NCI-H187 (cell line): ENCODE data around the gene SLC24A4.

ENCODE experiments used
- DNase-seq, 2 experiments: peaks; one replicate each; lab custom pipeline; 2025; lab: John Stamatoyannopoulos, UW

The SLC24A4 gene, protein sequence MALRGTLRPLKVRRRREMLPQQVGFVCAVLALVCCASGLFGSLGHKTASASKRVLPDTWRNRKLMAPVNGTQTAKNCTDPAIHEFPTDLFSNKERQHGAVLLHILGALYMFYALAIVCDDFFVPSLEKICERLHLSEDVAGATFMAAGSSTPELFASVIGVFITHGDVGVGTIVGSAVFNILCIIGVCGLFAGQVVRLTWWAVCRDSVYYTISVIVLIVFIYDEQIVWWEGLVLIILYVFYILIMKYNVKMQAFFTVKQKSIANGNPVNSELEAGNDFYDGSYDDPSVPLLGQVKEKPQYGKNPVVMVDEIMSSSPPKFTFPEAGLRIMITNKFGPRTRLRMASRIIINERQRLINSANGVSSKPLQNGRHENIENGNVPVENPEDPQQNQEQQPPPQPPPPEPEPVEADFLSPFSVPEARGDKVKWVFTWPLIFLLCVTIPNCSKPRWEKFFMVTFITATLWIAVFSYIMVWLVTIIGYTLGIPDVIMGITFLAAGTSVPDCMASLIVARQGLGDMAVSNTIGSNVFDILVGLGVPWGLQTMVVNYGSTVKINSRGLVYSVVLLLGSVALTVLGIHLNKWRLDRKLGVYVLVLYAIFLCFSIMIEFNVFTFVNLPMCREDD

DNA sequence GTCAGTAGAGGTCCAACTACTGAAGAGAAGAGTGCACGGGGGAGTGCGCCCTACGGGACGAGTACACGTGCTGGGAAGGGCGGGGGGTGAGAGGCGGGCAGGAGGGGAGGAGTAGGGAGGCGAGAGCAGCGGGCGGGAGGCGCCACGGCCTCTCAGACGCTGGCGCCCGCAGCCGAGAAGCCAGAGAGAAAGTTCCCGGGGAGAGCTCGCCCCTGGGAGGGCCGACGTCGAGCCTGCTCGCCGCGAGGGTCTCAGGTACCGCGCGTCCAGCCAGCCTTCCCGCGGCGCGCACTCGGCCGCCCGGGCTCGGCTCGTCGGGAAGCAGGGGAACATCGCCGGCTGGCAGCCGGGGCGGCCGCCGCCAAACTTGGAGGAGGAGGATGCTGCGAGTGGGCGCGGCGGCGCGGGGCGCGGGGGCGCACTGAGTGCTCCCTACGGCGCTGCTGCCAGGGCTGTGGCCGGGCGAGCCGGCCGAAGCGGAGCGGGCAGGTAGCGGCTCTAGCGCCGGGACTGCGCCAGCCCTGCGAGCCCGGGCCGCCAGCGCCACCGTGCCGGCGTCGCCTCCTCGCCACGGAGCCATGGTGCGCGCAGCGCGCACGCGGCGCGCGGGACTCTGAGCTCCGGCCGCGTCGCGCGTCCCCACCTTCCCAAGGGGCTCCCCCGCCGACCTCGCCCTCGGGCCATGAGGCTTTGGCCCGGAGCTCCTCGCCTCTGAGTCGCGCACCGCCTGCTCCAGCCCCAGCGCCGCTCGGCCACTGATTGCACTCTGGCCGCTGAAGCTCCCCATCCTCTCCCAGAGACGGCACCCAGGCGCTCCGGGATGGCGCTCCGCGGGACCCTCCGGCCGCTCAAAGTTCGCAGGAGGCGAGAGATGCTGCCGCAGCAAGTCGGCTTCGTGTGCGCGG, at the start of gene SLC24A4:
SLC24A4 (plus strand) TSS at position 155 of the 905 bp plus-strand sequence; CDS start at position 821, 666 bp downstream.
- DNase-seq, result no peak

DNA sequence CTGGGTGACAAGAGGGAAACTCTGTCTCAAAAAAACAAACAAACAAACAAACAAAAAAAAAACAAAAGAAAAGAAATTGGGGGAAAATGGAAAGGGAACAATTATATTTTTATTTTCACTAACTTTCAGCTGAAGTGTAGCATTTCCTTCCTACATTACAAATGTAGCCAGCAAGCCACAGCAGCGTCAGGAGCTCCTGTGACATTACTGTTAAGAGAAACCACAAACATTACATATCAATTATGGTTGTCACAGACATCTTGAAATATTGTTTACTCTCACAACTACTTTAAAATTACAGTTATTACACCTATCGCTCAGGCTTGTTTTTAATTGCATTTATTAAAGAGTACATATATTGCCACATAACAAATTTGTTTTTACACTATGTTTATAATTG, 49.8 kb upstream of the SLC24A4 start:
- no peak for DNase-seq

DNA sequence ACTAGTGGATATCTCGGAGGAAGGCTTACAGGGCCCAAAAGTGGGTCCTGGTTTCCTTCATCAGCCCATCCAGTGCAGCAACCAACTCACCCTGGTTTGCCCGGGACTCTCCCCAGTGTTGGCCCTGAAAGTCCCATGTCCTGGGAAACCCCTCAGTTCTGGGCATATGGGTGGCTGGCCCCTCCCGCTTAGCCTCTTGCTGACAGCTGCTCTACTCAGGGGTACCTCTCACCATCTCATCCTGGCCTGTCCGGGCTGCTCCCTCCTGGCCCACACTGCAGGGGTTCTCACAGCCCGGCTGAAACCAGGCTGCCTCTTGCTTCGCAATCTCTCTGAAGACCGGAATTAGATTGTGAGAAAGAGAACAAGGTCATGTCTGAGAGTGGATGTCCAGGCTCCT, 48.9 kb upstream of the SLC24A4 start:
- DNase-seq, result no peak

DNA sequence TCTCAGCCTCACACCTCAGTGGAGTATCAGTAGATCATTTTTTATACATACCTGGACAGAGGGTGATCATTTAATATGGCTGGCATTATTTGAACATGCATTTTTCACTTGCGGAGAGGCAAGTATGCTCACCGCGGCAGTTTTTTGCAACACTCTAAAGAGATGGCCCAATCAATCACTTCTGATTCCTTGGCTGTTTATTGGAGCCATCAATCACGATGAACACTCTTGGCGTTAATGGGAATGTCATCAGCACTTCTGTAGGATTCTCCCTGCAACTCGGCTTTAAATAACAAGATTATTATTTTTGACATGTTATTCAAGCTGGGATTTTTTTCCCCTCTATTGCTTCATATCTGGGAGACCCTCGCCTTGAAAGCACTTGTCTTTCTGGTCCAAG, 46.9 kb upstream of the SLC24A4 start:
- no peak for DNase-seq

DNA sequence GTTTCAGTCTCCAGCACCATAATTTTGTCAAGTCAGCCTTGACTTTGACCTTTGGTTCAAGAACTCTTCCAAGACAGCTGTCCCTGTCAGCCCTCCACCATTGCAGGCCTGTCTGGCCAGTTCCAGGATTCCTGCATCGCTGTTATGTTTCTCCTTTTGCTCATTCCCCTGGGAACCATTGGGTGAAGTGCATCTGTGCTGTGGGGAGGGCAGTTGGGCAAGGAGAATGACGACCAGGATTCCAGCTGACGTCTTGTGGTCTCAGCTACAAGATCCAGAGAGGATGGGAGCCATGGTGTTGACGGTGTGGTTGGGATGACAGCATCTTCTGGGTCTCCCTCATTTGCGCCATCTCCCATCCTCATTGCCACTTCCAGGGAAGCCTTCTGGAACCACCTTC, 45.9 kb upstream of the SLC24A4 start:
- DNase-seq, result no peak

DNA sequence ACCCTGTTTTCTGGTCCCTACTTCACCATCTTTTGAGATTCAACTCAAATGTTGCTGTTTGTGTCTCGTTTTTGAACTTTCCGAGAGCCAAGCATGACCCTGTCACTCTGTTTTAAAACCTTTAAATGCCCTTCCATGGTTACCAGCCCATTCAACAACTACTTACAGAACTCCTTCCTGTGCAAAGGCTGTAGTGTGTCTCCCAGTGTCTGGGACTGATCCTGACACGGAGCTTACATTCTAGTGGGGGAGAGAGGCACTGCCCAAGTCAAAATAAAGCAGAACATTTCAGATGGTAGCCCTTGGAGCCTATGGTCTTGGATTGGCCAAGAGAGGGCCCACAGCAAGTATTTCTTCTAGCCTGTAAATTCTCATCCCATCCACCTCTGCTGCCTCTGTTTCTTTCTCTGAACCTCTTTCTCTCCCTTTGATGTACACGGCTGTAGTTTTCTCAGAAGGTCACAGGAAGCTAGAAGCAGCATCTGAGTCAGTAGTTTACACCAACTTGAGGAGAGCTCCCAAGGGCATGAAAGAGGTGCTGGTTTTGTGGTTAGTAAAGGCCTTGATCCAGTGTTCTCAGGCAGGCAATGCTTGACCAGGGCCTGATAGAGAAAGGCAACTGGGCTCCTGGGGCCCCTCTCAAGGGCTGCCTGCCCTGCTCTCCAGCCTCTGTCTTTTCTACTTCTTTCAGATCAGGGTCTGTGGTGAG, 42.3 kb upstream of the SLC24A4 start:
- DNase-seq, result no peak

DNA sequence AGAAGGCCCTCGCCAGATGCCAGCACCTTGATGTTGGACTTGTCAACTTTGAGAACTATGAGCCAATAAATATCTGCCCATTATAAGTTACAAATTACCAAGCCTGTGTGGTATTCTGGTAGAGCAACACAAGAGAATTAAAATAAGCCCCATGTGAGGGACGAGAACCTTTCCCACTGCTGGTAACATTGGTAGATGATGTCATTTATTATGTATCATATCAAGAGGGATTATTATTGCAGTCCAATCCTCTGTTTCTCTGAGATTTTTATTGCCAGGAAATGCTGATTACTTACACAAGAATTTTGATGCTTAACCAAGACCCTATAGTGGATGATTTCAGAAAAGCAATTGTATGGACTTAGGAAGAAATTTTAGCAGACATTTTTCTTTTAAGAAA, 40.3 kb upstream of the SLC24A4 start:
- DNase-seq, result no peak

DNA sequence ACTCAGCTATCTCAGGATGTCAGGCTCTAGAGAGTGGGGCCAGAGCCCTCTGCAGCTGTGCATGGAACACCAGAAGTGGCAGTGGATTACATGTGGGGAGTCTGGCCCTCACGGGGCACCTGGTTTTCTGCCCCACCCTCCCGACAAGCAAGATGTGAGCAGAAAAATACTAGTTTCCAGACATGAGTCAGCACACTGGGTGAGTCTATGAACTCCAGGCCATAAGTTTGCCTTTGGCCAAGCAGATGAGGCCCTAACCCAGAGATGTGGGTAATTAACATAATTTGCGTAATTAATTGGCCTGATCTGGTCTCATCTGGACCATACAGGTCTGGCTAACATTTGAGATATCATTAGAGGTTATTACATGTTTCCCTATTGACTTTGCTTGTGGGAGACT, 37.7 kb upstream of the SLC24A4 start:
- no peak for DNase-seq

DNA sequence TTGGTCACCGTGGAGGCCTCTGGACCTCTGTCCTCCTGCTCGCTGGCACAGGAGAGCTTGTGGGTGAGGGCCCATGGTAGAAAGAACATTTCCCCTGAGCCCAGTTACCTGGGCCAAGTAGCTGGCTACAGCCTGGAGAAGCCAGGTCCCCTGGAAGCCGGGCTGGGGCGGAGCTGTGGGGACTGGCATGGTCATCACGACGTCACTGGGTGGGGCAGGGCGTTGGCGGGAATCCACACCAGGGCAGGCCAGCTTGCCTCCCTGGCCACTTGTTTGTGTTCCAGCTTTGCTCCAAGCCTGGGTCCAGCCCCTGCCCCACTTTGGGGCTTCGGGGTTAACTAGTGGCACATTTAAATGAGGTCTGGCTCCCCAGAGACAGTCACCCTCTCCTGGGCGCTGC, 35.0 kb upstream of the SLC24A4 start:
- no peak for DNase-seq

DNA sequence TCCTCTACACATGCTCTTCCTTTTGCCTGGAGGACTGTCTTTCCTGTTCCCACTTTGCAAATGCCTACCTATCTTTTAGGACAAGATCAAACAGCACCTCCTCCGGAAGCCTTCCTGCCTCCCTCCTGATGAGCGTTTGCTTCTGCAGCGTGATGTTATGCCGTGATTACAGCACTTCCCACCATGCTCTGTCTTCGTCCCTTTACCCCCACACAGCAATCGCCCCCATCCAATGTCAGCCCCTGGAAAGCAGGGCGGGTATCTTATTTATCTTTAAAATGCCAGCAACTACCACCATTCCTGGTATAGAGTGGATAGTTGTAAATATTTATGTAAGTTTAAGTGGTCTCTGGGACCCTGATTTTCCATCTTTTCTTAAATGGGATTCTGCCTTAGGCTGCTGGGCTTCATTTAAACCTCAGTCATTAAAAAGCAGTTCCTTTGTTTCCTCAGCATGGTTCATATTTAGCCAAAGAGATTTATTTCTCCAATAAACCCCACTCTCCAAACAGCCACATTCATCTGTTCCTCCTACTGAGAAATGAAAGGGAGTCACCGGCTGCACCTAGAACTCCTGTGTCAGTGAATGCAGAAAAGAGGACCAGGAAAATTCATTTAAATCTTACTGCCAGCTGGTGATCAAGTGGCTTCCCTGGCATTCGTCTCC, 33.8 kb upstream of the SLC24A4 start:
- DNase-seq, result no peak

DNA sequence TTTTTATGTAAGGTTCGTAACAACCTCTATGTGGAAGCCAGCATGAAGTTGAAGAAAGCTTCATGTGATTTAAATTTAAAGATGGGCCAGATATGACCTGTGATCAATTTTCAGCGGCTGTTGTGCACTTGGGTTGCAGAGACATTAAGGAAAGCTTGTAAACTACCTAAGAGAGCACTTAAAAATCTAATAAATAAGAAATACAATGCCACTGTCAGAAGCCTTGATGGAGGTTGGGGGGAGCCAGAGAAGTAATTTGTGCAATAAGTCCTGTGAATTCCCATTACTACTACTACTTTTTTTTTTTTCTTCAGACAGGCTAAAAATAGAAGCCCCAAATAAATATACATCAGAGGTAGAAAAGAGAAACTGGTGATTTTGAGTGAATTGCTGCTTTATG, 30.3 kb upstream of the SLC24A4 start:
- DNase-seq, result no peak

DNA sequence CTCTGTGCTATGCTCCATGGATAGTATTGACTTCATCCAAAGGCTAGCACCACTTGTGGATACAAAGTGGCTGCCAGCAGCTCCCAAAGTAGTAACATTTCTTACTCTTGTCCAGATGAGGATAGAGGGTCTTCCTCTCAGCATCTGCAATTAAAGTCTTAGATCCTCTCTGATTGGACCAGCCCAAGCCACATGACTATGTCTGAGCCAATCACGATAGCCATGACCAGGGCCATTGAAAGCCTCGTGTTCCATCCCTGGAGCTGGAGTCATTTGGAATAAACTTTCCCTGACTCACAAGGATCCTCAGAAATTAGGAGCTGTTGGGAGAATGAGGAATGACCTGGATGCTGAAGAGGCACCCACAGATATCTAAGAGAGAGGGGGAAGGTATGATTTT, 28.5 kb upstream of the SLC24A4 start:
- no peak for DNase-seq

DNA sequence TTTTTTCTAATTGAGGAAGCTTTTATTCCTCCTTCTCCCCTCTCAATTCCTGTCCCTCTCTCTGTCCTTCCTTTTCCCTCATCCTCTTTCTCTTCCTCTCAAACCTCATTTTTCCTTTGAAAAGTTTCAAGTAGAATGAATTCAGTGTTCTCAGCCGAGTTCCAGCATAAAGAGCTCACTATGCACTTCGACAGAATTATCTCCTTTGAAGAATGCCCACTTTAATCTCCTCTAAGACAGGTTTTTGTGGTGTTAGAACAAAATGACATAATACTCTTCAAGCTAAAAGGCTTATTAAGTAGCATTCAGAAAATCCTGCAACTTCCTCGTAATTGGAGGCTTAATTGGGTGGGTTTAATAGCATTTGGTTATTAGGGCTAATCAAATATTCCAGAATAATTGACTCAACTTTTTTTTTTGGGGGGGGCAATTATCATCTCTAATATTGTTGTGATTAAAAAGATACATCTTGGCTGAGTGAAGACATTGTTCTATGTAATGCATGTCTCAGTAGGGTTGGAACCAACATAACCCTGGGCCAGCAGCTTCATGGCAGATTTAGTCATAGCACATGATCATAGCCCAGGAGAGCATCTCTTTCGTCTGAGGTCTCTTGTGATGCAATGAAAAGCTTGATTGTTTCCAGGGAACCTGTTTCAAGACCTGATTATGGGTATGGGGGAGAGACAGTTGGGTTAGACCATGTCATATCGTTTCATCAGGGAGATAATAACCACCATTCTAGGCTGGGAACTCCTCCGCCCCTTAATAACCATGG, 25.0 kb upstream of the SLC24A4 start:
- DNase-seq, result no peak

DNA sequence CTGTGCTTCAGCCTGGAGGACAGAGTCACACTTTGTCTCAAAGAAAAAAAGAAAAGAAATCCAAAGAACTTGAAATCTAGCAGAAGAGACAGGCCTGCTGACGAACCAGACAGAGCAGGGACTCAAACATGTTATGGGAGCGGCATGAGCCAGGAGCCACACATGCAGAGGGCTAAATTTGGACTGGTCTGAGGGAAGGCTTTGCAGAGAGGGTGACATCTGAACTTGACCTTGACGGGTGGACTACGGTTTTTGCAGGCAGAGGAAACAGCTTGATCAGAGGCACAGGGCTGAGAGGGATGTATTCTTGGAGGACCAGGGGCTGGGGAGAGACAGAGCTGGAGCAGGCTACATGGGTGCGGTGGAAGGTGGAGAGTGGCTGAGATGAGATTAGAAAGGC, 20.5 kb upstream of the SLC24A4 start:
- no peak for DNase-seq

DNA sequence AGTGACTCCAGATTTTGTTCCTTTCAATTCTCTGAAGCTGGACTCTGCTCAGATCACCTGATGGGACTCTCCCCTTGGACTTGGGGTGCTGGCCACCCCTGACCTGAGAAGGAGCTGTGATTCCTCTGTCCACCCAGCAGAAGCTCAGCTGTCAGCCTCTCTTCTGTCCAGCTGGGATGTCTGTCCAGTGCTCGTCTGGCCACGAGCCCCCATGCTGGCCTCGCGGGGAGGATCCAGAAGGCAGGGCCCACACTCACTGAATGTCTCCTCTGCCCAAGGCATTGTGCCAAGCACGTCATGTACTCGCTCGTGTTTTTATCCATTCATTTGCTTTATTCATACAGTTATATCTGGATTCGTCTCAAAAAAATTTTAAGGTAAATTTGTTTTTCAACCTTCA, 14.2 kb upstream of the SLC24A4 start:
- no peak for DNase-seq

DNA sequence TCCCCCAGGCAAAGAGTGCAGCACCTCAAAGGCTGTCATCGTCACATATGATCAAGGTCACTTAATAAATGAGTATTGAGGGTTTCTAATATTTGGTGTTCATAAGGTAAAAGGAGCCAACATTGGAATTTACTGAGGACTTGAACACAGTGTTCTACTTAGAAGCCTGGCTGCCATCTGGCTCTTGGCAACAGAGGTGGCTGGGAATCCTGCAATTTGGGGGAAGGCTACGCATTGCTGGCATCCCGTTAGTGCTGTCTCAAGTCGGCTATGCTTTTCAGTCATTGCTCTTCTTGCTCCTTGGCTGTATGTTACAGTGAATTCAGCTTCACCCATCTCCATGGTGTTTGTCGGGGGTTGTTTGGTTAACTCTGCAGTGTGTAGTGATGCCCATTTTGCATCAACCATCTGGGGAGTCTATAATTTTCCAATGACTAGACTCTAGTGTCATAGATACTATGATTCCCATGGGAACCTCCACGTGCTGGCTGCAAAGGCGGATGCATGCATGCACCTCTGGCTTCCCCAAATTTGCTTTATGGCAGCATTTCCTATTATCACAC, 12.9 kb upstream of the SLC24A4 start:
- no peak for DNase-seq

DNA sequence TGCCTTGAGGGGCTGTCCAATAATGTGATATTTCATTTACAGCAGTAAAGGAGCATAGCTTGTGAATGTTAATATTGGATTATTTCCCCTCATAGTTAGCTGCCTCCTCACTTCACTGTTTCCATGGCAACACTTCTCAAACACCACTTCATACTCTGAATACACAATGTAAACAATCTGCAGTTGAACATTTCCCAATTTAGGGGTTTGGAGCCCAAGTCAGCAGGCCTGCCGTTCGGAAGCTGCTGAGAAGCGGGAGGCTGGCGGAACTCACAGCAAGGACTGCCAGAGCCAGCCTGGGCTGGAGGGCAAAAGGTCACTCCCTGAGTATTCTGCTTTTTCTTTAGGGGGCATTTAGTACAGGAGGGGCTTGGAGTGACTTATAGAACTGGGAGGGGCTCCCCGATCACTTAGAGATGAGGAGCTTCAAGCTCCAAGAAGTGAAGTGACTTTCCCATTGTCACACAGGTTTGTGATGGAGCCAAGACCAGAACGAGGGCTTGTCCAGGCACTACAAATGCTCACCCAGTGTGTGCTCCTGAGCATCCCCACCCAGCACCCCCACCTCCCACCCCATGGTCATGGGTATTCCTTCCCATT, 12.1 kb upstream of the SLC24A4 start:
- DNase-seq, result no peak

DNA sequence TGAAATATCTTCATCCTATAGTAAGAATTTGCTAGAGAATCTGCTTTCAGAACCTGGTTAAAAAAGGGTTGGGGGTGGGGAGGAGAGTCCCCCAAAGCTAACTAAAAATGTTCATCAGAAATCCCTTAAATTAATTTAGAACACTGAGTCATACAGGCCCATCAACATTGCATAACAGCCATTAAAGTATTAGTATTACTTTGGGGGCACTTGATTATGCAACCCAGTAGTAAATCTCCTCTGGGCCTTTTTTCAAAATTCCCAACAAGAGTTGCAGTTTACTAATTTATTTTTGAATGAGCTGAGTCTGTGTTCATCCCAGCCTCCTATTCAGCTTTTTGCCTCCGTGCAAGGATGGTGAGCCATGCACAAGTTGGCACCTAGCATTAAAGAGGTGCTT, 8.8 kb upstream of the SLC24A4 start:
- DNase-seq, result no peak

DNA sequence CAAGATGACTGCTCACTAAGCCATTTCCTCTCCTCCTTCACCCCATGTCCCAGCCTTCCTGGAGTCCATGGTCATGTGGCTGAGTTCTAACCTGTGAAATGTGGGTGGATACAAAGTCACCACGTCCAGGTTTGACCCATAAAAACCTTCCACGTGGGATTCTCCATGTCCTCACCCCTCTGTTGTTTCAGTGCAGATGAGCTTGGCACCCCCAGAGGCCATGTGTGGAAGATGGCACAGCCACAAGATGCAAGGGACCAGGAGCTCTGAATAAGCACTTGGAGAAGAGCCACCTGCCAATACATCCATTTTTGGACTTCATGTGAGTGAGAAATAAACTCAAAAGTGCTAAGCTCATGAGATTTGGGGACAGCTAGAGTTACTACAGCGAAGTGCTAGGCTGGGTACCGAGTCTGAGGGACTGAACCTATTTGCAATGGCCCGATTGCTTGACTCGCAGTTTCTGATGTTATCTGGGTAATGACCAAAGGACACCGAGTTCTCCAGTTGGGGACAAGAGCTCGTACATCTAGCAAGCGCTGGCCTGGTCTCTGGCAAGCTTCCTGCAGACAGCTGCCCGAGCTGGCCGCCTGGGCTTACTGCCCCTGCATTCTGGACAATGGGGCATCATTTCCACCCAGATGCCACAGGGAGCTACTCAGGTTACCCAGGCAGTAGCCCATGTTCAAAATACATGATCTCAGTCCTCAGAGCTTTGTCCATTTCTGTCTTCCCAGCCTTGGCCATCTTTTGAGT, 7.7 kb upstream of the SLC24A4 start:
- no peak for DNase-seq
